HG03521 (cell line): Measurements from ENCODE around the gene C3orf52.

Experiments used
- ATAC-seq: cut with Tn5 transposase; IDR thresholded peaks from one replicate; pipeline ENCODE4 v1.9.1; 2021; ENCODE audit warnings: mild to moderate bottlenecking, moderate library complexity; ENCODE audit not compliant: unreplicated experiment

The C3orf52 gene

GRCh38 chr3:112117841-112118571, 31.8 kb downstream of the C3orf52 start:
- ATAC-seq = peak; percentile 30

GRCh38 chr3:112119962-112120836, 34.0 kb downstream of the C3orf52 start:
- no peak for ATAC-seq

GRCh38 chr3:112121577-112122547, 35.7 kb downstream of the C3orf52 start:
- ATAC-seq = no peak

- ATAC-seq = no peak
These were observed 36.7 kb downstream of the C3orf52 start for GRCh38 chr3:112122870-112123269.

GRCh38 chr3:112123548-112123947, 37.4 kb downstream of the C3orf52 start:
- ATAC-seq = no peak

- ATAC-seq = no peak
These were observed 38.9 kb downstream of the C3orf52 start for GRCh38 chr3:112124907-112125607.

- ATAC-seq = no peak
These were observed 40.3 kb downstream of the C3orf52 start for GRCh38 chr3:112126511-112126911.

- no peak for ATAC-seq
These were observed 41.6 kb downstream of the C3orf52 start for GRCh38 chr3:112127522-112128494.

GRCh38 chr3:112128843-112129727, 42.9 kb downstream of the C3orf52 start:
- peak; percentile 70 for ATAC-seq

- ATAC-seq = no peak
These were observed 43.9 kb downstream of the C3orf52 start for GRCh38 chr3:112129925-112130637.

- ATAC-seq = no peak
These were observed 44.4 kb downstream of the C3orf52 start for GRCh38 chr3:112130638-112130993.

- ATAC-seq = no peak
These were observed 44.9 kb downstream of the C3orf52 start for GRCh38 chr3:112131111-112131510.

- ATAC-seq = no peak
These were observed 45.9 kb downstream of the C3orf52 start for GRCh38 chr3:112132088-112132487.

GRCh38 chr3:112132554-112132953, 46.4 kb downstream of the C3orf52 start:
- ATAC-seq = no peak

GRCh38 chr3:112132975-112133448, 46.8 kb downstream of the C3orf52 start, which contains the start of gene GCSAM:
TSS of gene GCSAM (minus strand) at chr3:112133248. CDS start at chr3:112133120, 128 bp downstream.
- peak; percentile 56 for ATAC-seq

GRCh38 chr3:112133626-112134334, 47.6 kb downstream of the C3orf52 start:
- ATAC-seq = no peak
